Smooth muscle cell (in vitro differentiated cells): ENCODE results near the gene C14orf119. TPM values are rescaled to one million over a fixed set of nuclear protein-coding genes. Genes with fewer than 3 reads are reported as not detected.

Source experiments
- DNase-seq: peaks from one replicate; lab custom pipeline; 2025; ENCODE audit not compliant: unreplicated experiment; lab: John Stamatoyannopoulos, UW
- H2AFZ ChIP-seq: fragments of 200-600 bp; sonication (generic); 2 replicates; pipeline ENCODE4 v1.6.0; 2016; ENCODE audit warnings: antibody characterized with exemption, low read depth, mild to moderate bottlenecking
- H3F3A ChIP-seq: fragments of 200-600 bp; sonication (generic); 2 replicates; pipeline ENCODE4 v1.6.0; 2017; ENCODE audit warnings: antibody characterized with exemption, low read depth
- H3K27ac ChIP-seq: fragments of 200-600 bp; sonication (generic); 2 replicates; pipeline ENCODE4 v1.5.1; 2016; ENCODE audit warnings: low read depth, mild to moderate bottlenecking
- H3K27me3 ChIP-seq: fragments of 200-600 bp; sonication (generic); 2 replicates; pipeline ENCODE4 v1.6.1; 2016; ENCODE audit warnings: low read depth, mild to moderate bottlenecking
- H3K36me3 ChIP-seq: fragments of 200-600 bp; sonication (generic); 2 replicates; pipeline ENCODE4 v1.5.1; 2016; ENCODE audit warnings: low read depth
- H3K4me1 ChIP-seq: fragments of 200-600 bp; sonication (generic); 2 replicates; pipeline ENCODE4 v1.5.1; 2016; ENCODE audit warnings: low read depth
- H3K4me2 ChIP-seq: fragments of 200-600 bp; sonication (generic); 2 replicates; pipeline ENCODE4 v1.6.0; 2016; ENCODE audit warnings: mild to moderate bottlenecking
- H3K4me3 ChIP-seq: fragments of 200-600 bp; sonication (generic); 2 replicates; pipeline ENCODE4 v1.5.1; 2016; ENCODE audit warnings: mild to moderate bottlenecking
- H3K79me2 ChIP-seq: fragments of 200-600 bp; sonication (generic); 2 replicates; pipeline ENCODE4 v1.6.0; 2016; ENCODE audit warnings: low read depth, mild to moderate bottlenecking
- H3K9ac ChIP-seq: fragments of 200-600 bp; sonication (generic); 2 replicates; pipeline ENCODE4 v1.6.0; 2016; ENCODE audit warnings: low read depth
- H3K9me3 ChIP-seq: fragments of 200-600 bp; sonication (generic); replicated peaks from 2 replicates; pipeline ENCODE4 v1.5.1; 2016; ENCODE audit warnings: low read depth
- H4K20me1 ChIP-seq: fragments of 200-600 bp; sonication (generic); 2 replicates; pipeline ENCODE4 v1.6.0; 2016; ENCODE audit warnings: low read depth
- WGBS: methylation state at CpG from one replicate; pipeline ENCODE4 v1.1.7; 2016; ENCODE audit warnings: low lambda C conversion rate; 5-methylcytosine and 5-hydroxymethylcytosine counted together
- polyA plus RNA-seq: library from polyadenylated mRNA; unstranded; fragments of >200 nt; fragmentation: Nextera tagmentation; extraction: Ambion mirVana; gene quantifications from 2 replicates; pipeline ENCODE4 v1.2.1, GENCODE V29; 2016
- total RNA-seq: library from RNA; depleted of rRNA; stranded (reverse); fragments of >200 nt; gene quantifications from 2 replicates; pipeline ENCODE4 v1.2.3, GENCODE V29; 2014
- TF ChIP-seq, protein P1 (sequence below): fragments of 200-600 bp; sonication (generic); IDR thresholded peaks from 2 replicates; pipeline ENCODE4 v1.5.1; 2017; ENCODE audit warnings: borderline replicate concordance, mild to moderate bottlenecking, antibody characterized with exemption; ENCODE audit not compliant: insufficient read depth, poor library complexity, severe bottlenecking

The C14orf119 gene
- total and polyA plus RNA-seq, 2 experiments from 2014 or later = 54.1 to 130 TPM

GRCh38 chr14:23093104-23093503, 2.2 kb upstream of the C14orf119 start:
- Histone ChIP-seq H3K4me1 (peaks cover 14% of the 10 kb centered on the region), H3K9me3 (no peaks in the 10 kb centered on the region), H4K20me1 (peaks cover 73% of the 10 kb centered on the region), H2AFZ (no peak overlapping the region), H3K4me3 (peak overlapping the region; percentile 82), H3K4me2 (peak overlapping the region; percentile 90), H3K27me3 (no peaks in the 10 kb centered on the region), H3F3A (peaks cover 4% of the 10 kb centered on the region), H3K79me2 (peaks cover 76% of the 10 kb centered on the region), H3K36me3 (peaks cover 20% of the 10 kb centered on the region), H3K27ac (peak overlapping the region; percentile 15), H3K9ac (no peak overlapping the region)
- TF ChIP-seq, protein P1, sequence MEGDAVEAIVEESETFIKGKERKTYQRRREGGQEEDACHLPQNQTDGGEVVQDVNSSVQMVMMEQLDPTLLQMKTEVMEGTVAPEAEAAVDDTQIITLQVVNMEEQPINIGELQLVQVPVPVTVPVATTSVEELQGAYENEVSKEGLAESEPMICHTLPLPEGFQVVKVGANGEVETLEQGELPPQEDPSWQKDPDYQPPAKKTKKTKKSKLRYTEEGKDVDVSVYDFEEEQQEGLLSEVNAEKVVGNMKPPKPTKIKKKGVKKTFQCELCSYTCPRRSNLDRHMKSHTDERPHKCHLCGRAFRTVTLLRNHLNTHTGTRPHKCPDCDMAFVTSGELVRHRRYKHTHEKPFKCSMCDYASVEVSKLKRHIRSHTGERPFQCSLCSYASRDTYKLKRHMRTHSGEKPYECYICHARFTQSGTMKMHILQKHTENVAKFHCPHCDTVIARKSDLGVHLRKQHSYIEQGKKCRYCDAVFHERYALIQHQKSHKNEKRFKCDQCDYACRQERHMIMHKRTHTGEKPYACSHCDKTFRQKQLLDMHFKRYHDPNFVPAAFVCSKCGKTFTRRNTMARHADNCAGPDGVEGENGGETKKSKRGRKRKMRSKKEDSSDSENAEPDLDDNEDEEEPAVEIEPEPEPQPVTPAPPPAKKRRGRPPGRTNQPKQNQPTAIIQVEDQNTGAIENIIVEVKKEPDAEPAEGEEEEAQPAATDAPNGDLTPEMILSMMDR = no peak
- WGBS = 95% methylated on average over 2 of the region's 2 CpGs
- no peak for DNase-seq

DNA sequence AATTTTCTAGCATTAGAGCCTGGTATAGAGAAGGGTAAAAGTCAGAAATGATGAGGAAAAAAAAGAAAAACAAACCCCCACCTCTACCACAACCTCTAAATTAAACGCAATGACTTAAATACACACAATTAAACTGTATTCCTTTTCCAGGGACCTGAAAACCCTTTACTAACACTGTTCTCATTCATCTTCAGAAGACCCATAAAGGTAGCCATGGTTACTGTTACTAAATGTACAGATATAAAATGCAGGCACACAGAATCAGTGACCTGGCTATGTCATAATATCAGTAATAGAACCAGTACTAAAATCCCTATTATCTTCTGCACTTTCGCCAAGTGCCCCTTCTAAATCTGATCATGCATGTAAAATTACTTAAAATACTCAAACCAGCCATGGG, 1.8 kb upstream of the C14orf119 start:
- no peaks in the 10 kb centered on the region for H3K9me3 ChIP-seq
- peak overlapping the region; percentile 82 for H3K4me3 ChIP-seq
- H3K4me2 ChIP-seq = peak overlapping the region; percentile 90
- peak overlapping the region; percentile 15 for H3K27ac ChIP-seq
- H4K20me1 ChIP-seq = peaks cover 74% of the 10 kb centered on the region
- 93% methylated on average over 2 of the region's 2 CpGs for WGBS
- H3K4me1 ChIP-seq = peaks cover 14% of the 10 kb centered on the region
- H3K36me3 ChIP-seq = peaks cover 20% of the 10 kb centered on the region
- no peaks in the 10 kb centered on the region for H3K27me3 ChIP-seq
- H2AFZ ChIP-seq = no peak overlapping the region
- H3K9ac ChIP-seq = peak overlapping the region; percentile 98
- H3F3A ChIP-seq = peaks cover under 1% of the 10 kb centered on the region
- TF ChIP-seq, protein P1 = no peak
- H3K79me2 ChIP-seq = peaks cover 76% of the 10 kb centered on the region
- no peak for DNase-seq

- 6% methylated on average over 14 of the region's 14 CpGs for WGBS
- no peaks in the 10 kb centered on the region for H3K27me3 ChIP-seq
- peak overlapping the region; percentile 90 for H3K4me2 ChIP-seq
- peak overlapping the region; percentile 98 for H3K9ac ChIP-seq
- peak overlapping the region; percentile 82 for H3K4me3 ChIP-seq
- no peaks in the 10 kb centered on the region for H3K9me3 ChIP-seq
- peak overlapping the region; percentile 96 for H3K27ac ChIP-seq
- H3F3A ChIP-seq = no peaks in the 10 kb centered on the region
- TF ChIP-seq, protein P1 = no peak
- peaks cover 74% of the 10 kb centered on the region for H3K79me2 ChIP-seq
- H2AFZ ChIP-seq = no peak overlapping the region
- peaks cover 70% of the 10 kb centered on the region for H4K20me1 ChIP-seq
- peaks cover 14% of the 10 kb centered on the region for H3K4me1 ChIP-seq
- DNase-seq = no peak
- peaks cover 16% of the 10 kb centered on the region for H3K36me3 ChIP-seq
These were observed 1.2 kb upstream of the C14orf119 start for GRCh38 chr14:23093991-23094665.
